IMR-90 (cell line): ENCODE measurements around the gene TAF11. TPM values are rescaled to one million over a fixed set of nuclear protein-coding genes. Genes with fewer than 3 reads are reported as not detected.

Experiments used
- ATAC-seq: fragments of 200-7000 bp; cut with Tn5 transposase; 2 replicates; pipeline ENCODE4 v1.9.1; 2020; ENCODE audit warnings: low read depth, mild to moderate bottlenecking, moderate library complexity
- BruUV-seq: library from RNA; stranded (reverse); fragments of 400-500 nt; replicated peaks from 2 replicates; lab custom pipeline; 2021; lab: Mats Ljungman, UMichigan
- CTCF ChIA-PET: fragments of 300-600 bp; formaldehyde crosslinking; extraction: SDS; loops from one replicate; lab custom pipeline; 2021; ENCODE audit warnings: antibody characterized with exemption; lab: Yijun Ruan, JAX
- POLR2A ChIA-PET: fragments of 300-600 bp; sonication (Branson Sonifier 250); formaldehyde crosslinking; loops from one replicate; lab custom pipeline; 2022; ENCODE audit warnings: antibody characterized with exemption; ENCODE audit not compliant: unreplicated experiment; lab: Charles Lee
- DNase-seq: peaks from one replicate; pipeline ENCODE4 v3.0.0; 2013
- H2AFZ ChIP-seq: replicated peaks from 2 replicates; pipeline ENCODE3; 2013; ENCODE audit warnings: low read length, mild to moderate bottlenecking; ENCODE audit not compliant: poor library complexity
- H2AK5ac ChIP-seq: 2 replicates; pipeline ENCODE4 v1.6.1; 2013; ENCODE audit warnings: low read depth, low read length, inconsistent platforms
- H2AK9ac ChIP-seq: replicated peaks from 2 replicates; pipeline ENCODE3; 2013; ENCODE audit warnings: mild to moderate bottlenecking, low read depth, low read length, moderate library complexity; ENCODE audit not compliant: poor library complexity
- H2BK120ac ChIP-seq: 2 replicates; pipeline ENCODE4 v1.6.1; 2013; ENCODE audit warnings: low read depth, low read length, inconsistent platforms
- H2BK15ac ChIP-seq: 3 replicates; pipeline ENCODE4 v1.6.1; 2013; ENCODE audit warnings: low read depth, low read length, inconsistent platforms
- H2BK20ac ChIP-seq: 2 replicates; pipeline ENCODE4 v1.6.1; 2013; ENCODE audit warnings: low read depth, mild to moderate bottlenecking, inconsistent platforms, low read length, moderate library complexity
- H2BK5ac ChIP-seq: 2 replicates; pipeline ENCODE4 v1.6.1; 2013; ENCODE audit warnings: mild to moderate bottlenecking, low read depth, low read length, inconsistent platforms; ENCODE audit not compliant: poor library complexity, severe bottlenecking
- H3K14ac ChIP-seq: replicated peaks from 2 replicates; pipeline ENCODE4 v1.6.1; 2013; ENCODE audit warnings: low read depth, low read length, inconsistent platforms
- H3K18ac ChIP-seq: 2 replicates; pipeline ENCODE4 v1.6.1; 2013; ENCODE audit warnings: low read depth, low read length, control low read depth
- H3K23ac ChIP-seq: 2 replicates; pipeline ENCODE4 v1.6.1; 2013; ENCODE audit warnings: low read depth, low read length, inconsistent platforms
- H3K27ac ChIP-seq: 2 replicates; pipeline ENCODE4 v1.5.1; 2013; ENCODE audit warnings: mild to moderate bottlenecking, control low read depth, low read length; ENCODE audit not compliant: insufficient read depth
- H3K27me3 ChIP-seq: 2 replicates; pipeline ENCODE4 v1.6.1; 2013; ENCODE audit warnings: low read length; ENCODE audit not compliant: control insufficient read depth, insufficient read depth
- H3K36me3 ChIP-seq: 2 replicates; pipeline ENCODE4 v1.6.1; 2013; ENCODE audit warnings: low read length, mixed read lengths; ENCODE audit not compliant: control insufficient read depth, insufficient read depth
- H3K4ac ChIP-seq: 2 replicates; pipeline ENCODE4 v1.6.1; 2013; ENCODE audit warnings: low read depth, low read length, inconsistent platforms
- H3K4me1 ChIP-seq: 2 replicates; pipeline ENCODE4 v1.6.1; 2013; ENCODE audit warnings: low read length, mixed read lengths; ENCODE audit not compliant: control insufficient read depth, insufficient read depth
- H3K4me2 ChIP-seq: 2 replicates; pipeline ENCODE4 v1.6.1; 2013; ENCODE audit warnings: low read depth, mild to moderate bottlenecking, control low read depth, low read length, moderate library complexity
- H3K4me3 ChIP-seq: 2 replicates; pipeline ENCODE4 v1.5.1; 2013; ENCODE audit warnings: low read depth, mild to moderate bottlenecking, control low read depth, low read length, moderate library complexity; ENCODE audit not compliant: insufficient read depth
- H3K56ac ChIP-seq: 2 replicates; pipeline ENCODE4 v1.6.1; 2013; ENCODE audit warnings: low read length, inconsistent platforms; ENCODE audit not compliant: insufficient read depth; ENCODE audit errors: extremely low read depth
- H3K79me1 ChIP-seq, 2 experiments: 2 replicates each; pipeline ENCODE4 v1.6.1; 2013; ENCODE audit warnings: low read length in 2 of 2, inconsistent platforms in 1 of 2, low read depth in 1 of 2
- H3K9ac ChIP-seq: 2 replicates; pipeline ENCODE4 v1.6.1; 2013; ENCODE audit warnings: low read depth, low read length, control low read depth
- H3K9me1 ChIP-seq: 2 replicates; pipeline ENCODE4 v1.6.1; 2013; ENCODE audit warnings: low read length, inconsistent platforms; ENCODE audit not compliant: insufficient read depth
- H3K9me3 ChIP-seq: 2 replicates; pipeline ENCODE4 v1.6.1; 2013; ENCODE audit warnings: low read length; ENCODE audit not compliant: control insufficient read depth, insufficient read depth
- H4K20me1 ChIP-seq: 2 replicates; pipeline ENCODE4 v1.6.1; 2013; ENCODE audit warnings: low read length, inconsistent platforms; ENCODE audit not compliant: insufficient read depth
- H4K5ac ChIP-seq: 2 replicates; pipeline ENCODE4 v1.6.1; 2013; ENCODE audit warnings: mild to moderate bottlenecking, low read depth, low read length, control low read depth
- H4K8ac ChIP-seq, 2 experiments: 2 replicates each; pipeline ENCODE4 v1.6.1; 2013; ENCODE audit warnings: low read depth in 2 of 2, low read length in 2 of 2, control low read depth in 1 of 2, inconsistent platforms in 1 of 2
- H4K91ac ChIP-seq: 2 replicates; pipeline ENCODE4 v1.6.1; 2013; ENCODE audit warnings: low read depth, low read length, inconsistent platforms; ENCODE audit not compliant: insufficient read depth
- BHLHE40 ChIP-seq: fragments of 150-350 bp; IDR thresholded peaks from 2 replicates; pipeline ENCODE4 v1.6.1; 2016; ENCODE audit warnings: mild to moderate bottlenecking, low read depth, low read length
- CTCF ChIP-seq: conservative IDR thresholded peaks from 2 replicates; pipeline ENCODE4 v1.5.1; 2012; ENCODE audit warnings: mild to moderate bottlenecking, low read depth, low read length, improper control_type of control experiment
- ELK1 ChIP-seq: fragments of 150-350 bp; IDR thresholded peaks from 2 replicates; pipeline ENCODE4 v1.6.1; 2016; ENCODE audit warnings: low read depth, mild to moderate bottlenecking, low read length, moderate library complexity, borderline replicate concordance
- FOS ChIP-seq: fragments of 150-350 bp; IDR thresholded peaks from 2 replicates; pipeline ENCODE4 v1.6.1; 2016; ENCODE audit warnings: low read depth, low read length
- MAFK ChIP-seq: IDR thresholded peaks from 2 replicates; pipeline ENCODE4 v1.6.1; 2012; ENCODE audit warnings: low read depth, low read length, improper control_type of control experiment
- MAZ ChIP-seq: IDR thresholded peaks from 2 replicates; pipeline ENCODE4 v1.6.1; 2012; ENCODE audit warnings: low read depth, mild to moderate bottlenecking, low read length, improper control_type of control experiment, moderate library complexity, borderline replicate concordance
- NFE2L2 ChIP-seq: fragments of 150-350 bp; IDR thresholded peaks from 2 replicates; pipeline ENCODE4 v1.6.1; 2016; ENCODE audit warnings: low read depth, mild to moderate bottlenecking, low read length
- POLR2A ChIP-seq: IDR thresholded peaks from 2 replicates; pipeline ENCODE4 v1.6.1; 2012; ENCODE audit warnings: mild to moderate bottlenecking, low read depth, low read length
- RAD21 ChIP-seq: IDR thresholded peaks from 2 replicates; pipeline ENCODE4 v1.6.1; 2012; ENCODE audit warnings: low read length, improper control_type of control experiment
- RCOR1 ChIP-seq: IDR thresholded peaks from 2 replicates; pipeline ENCODE4 v1.6.1; 2012; ENCODE audit warnings: mild to moderate bottlenecking, low read length, improper control_type of control experiment; ENCODE audit not compliant: insufficient replicate concordance
- SMC3 ChIP-seq: fragments of 150-350 bp; IDR thresholded peaks from 2 replicates; pipeline ENCODE4 v1.6.1; 2016; ENCODE audit warnings: low read depth, mild to moderate bottlenecking, antibody characterized with exemption, low read length, moderate library complexity
- USF2 ChIP-seq: fragments of 150-350 bp; IDR thresholded peaks from 2 replicates; pipeline ENCODE4 v1.6.1; 2017; ENCODE audit warnings: mild to moderate bottlenecking, antibody characterized with exemption, low read length, low read depth
- WGBS, 2 experiments: methylation state at CpG; one replicate each; pipeline versions ENCODE4 v1.1.5 to v1.1.7; 2013; ENCODE audit warnings: missing lambda C conversion rate in 2 of 2; ENCODE audit not compliant: insufficient read length in 1 of 2; ENCODE audit errors: extremely low coverage in 2 of 2; 5-methylcytosine and 5-hydroxymethylcytosine counted together
- dilution Hi-C: fragments of 300-500 bp; cut with HindIII; formaldehyde crosslinking; loops from one replicate; pipeline ENCODE4 v1.14.3; 2018; ENCODE audit warnings: low sequenced_read_pairs; ENCODE audit not compliant: unreplicated experiment
- in situ Hi-C: fragments of 300-500 bp; cut with MboI; formaldehyde crosslinking; loops from 3 replicates; pipeline ENCODE4 v1.14.3; 2019; ENCODE audit warnings: low sequenced_read_pairs, inconsistent platforms, mixed read lengths
- intact Hi-C: fragments of 100-400 bp; cut with micrococcal nuclease; formaldehyde crosslinking; loops from 2 replicates; pipeline ENCODE4 v1.10.0; 2022
- polyA plus RNA-seq, 3 experiments: library from polyadenylated mRNA; depleted of rRNA; stranded (reverse); fragments of >200 nt; gene quantifications; 2 replicates each; pipeline ENCODE4 v1.2.3, GENCODE V29; 2012; ENCODE audit warnings: low replicate concordance in 1 of 3
- total RNA-seq: library from RNA; depleted of rRNA; stranded (reverse); fragments of >200 nt; gene quantifications from 2 replicates; pipeline ENCODE4 v1.2.3, GENCODE V29; 2012

The TAF11 gene
- total and polyA plus RNA-seq, 2 of the 4 experiments (the other 2 are of a cell fraction), result 12.7 to 23.3 TPM

- no peak overlapping the region for H3K4me3 ChIP-seq
- H3K4ac ChIP-seq, result no peak overlapping the region
- CTCF ChIA-PET, result interaction anchor here (0.6 kb wide), 1 partner anchor 261 kb away, joined by 4 read pairs; no protein-coding TSS in a partner anchor
- no peak for DNase-seq
- no TSS peak for BruUV-seq
- H4K91ac ChIP-seq, result no peak overlapping the region
- no peak overlapping the region for H2BK120ac ChIP-seq
- no peak overlapping the region for H3K14ac ChIP-seq
- H4K8ac ChIP-seq, result no peak overlapping the region
- no peak overlapping the region for H2BK5ac ChIP-seq
- no peak overlapping the region for H3K56ac ChIP-seq
- no peak overlapping the region for H3K27ac ChIP-seq
- H3K9ac ChIP-seq, result no peak overlapping the region
- H3K18ac ChIP-seq, result no peak overlapping the region
- no peak overlapping the region for H3K23ac ChIP-seq
- intact Hi-C loops (no loop called here), dilution Hi-C loops (no loop called here), in situ Hi-C loops (no loop called here)
- H3K9me3 ChIP-seq, result no peaks in the 10 kb centered on the region
- H3K4me1 ChIP-seq, result no peaks in the 10 kb centered on the region; the same call in 1 of the 2 replicates
- H2AK9ac ChIP-seq, result no peak overlapping the region
- peaks cover 6% of the 10 kb centered on the region for H3K36me3 ChIP-seq
- H2AFZ ChIP-seq, result no peak overlapping the region
- H3K79me1 ChIP-seq, result no peaks in the 10 kb centered on the region
- H2AK5ac ChIP-seq, result no peak overlapping the region
- no CpG with 5 or more reads among the region's 2 CpGs for WGBS, 2 experiments
- H2BK20ac ChIP-seq, result no peak overlapping the region
- H4K5ac ChIP-seq, result no peak overlapping the region
- no peak for TF ChIP-seq SMC3
- TF ChIP-seq RAD21, result no peak
- no peak for TF ChIP-seq USF2
- no peak for TF ChIP-seq CTCF
- TF ChIP-seq MAFK, result no peak
- TF ChIP-seq RCOR1, result no peak
- TF ChIP-seq FOS, result no peak
- no peak for TF ChIP-seq POLR2A
- no peak for TF ChIP-seq MAZ
- TF ChIP-seq ELK1, result no peak
- TF ChIP-seq NFE2L2, result no peak
- TF ChIP-seq BHLHE40, result no peak
- ATAC-seq, result no peak
- no peak overlapping the region for H2BK15ac ChIP-seq
- no peaks in the 10 kb centered on the region for H3K27me3 ChIP-seq
- POLR2A ChIA-PET, result no interaction called here
- no peak overlapping the region for H3K4me2 ChIP-seq
- H4K20me1 ChIP-seq, result no peaks in the 10 kb centered on the region
- no peaks in the 10 kb centered on the region; the same call in 1 of the 2 replicates for H3K9me1 ChIP-seq
Measured at GRCh38 chr6:34836451-34836850, 51.4 kb downstream of the TAF11 start.
